ENCODE data around the gene CDK5R1. TPM values are rescaled to one million over a fixed set of nuclear protein-coding genes. Genes with fewer than 3 reads are reported as not detected.
A peak's percentile ranks its signal among the peaks of the same experiment; 100 is the strongest.

Gene CDK5R1
- polyA plus RNA-seq, 3 donors = 0.44 to 1.0 (median 0.48) TPM

GRCh38 chr17:32483451-32484019 lies 3.3 kb upstream of the CDK5R1 start:
- peaks cover 11% of the 10 kb centered on the region for H3K79me2 ChIP-seq (ENCODE audit: insufficient read depth, low read length)
- peaks cover 0 to 2% (median 0%) of the 10 kb centered on the region in 7 donors for H3K9me3 Mint-ChIP-seq
- H3K4me1 ChIP-seq (ENCODE audit: control insufficient read depth in 1 of 2, insufficient read depth in 2 of 2, low read length in 2 of 2) = peaks cover 16 to 21% of the 10 kb centered on the region in 2 donors
- peaks cover 16% of the 10 kb centered on the region for H3K4me1 Mint-ChIP-seq
- TF ChIP-seq CTCF (IDR thresholded peaks at IDR 0.05) = peak; percentile 65
- H3K27me3 ChIP-seq (ENCODE audit: control insufficient read depth in 2 of 2, insufficient read depth in 2 of 2, low read length in 2 of 2) = peaks cover 0 to 3% of the 10 kb centered on the region in 2 donors
- peaks cover 0 to 9% (median 6%) of the 10 kb centered on the region in 3 donors for H3K27me3 Mint-ChIP-seq (ENCODE audit: low read depth in 3 of 3)
- H3K9ac ChIP-seq (ENCODE audit: insufficient read depth, low read length, poor library complexity, severe bottlenecking) = no peak overlapping the region
- H3K36me3 Mint-ChIP-seq = peaks cover 48 to 56% of the 10 kb centered on the region in 2 donors
- no peaks in the 10 kb centered on the region for H3K9me3 ChIP-seq (replicated peaks in 1 of 2; ENCODE audit: control insufficient read depth in 1 of 2, insufficient read depth in 1 of 2, low read length in 2 of 2)
- no peak overlapping the region for H3K4me3 ChIP-seq (replicated peaks in 1 of 3; ENCODE audit: low read depth in 2 of 3, low read length in 3 of 3)
- H2AFZ ChIP-seq (ENCODE audit: insufficient read depth, low read depth, low read length, poor library complexity, severe bottlenecking) = no peak overlapping the region
- no peak overlapping the region for H3K4me3 Mint-ChIP-seq
- peaks cover 21% of the 10 kb centered on the region for H4K20me1 ChIP-seq (ENCODE audit: insufficient read depth, low read length)
- H3K4me2 ChIP-seq (replicated peaks; ENCODE audit: extremely low read depth, low read length, poor library complexity, severe bottlenecking) = no peak overlapping the region
- H3K36me3 ChIP-seq (replicated peaks in 1 of 2; ENCODE audit: control insufficient read depth in 1 of 2, insufficient read depth in 2 of 2, low read length in 2 of 2) = peaks cover 41 to 51% of the 10 kb centered on the region in 2 donors
- no peak overlapping the region for H3K27ac Mint-ChIP-seq
- WGBS (ENCODE audit: insufficient coverage) = 41% methylated on average over 5 of the region's 7 CpGs
- no peak overlapping the region for H3K27ac ChIP-seq (ENCODE audit: low read depth in 1 of 2, low read length in 2 of 2)
- intact Hi-C loops (cut with micrococcal nuclease) = loop anchor here in 1 of 2 donors (5.0 kb wide), 2 partner anchors 124 to 274 kb away; no protein-coding TSS in a partner anchor
- peak; percentile 36 to 52 (median 49) for DNase-seq

GRCh38 chr17:32484041-32484461 lies 2.7 kb upstream of the CDK5R1 start:
- Histone ChIP-seq H3K27ac (ENCODE audit: low read depth in 1 of 2, low read length in 2 of 2) (no peak overlapping the region), H3K4me3 (replicated peaks in 1 of 3; ENCODE audit: low read depth in 2 of 3, low read length in 3 of 3) (no peak overlapping the region), H3K79me2 (ENCODE audit: insufficient read depth, low read length) (peaks cover 16% of the 10 kb centered on the region), H3K9me3 (replicated peaks in 1 of 2; ENCODE audit: control insufficient read depth in 1 of 2, insufficient read depth in 1 of 2, low read length in 2 of 2) (no peaks in the 10 kb centered on the region), H3K4me1 (ENCODE audit: control insufficient read depth in 1 of 2, insufficient read depth in 2 of 2, low read length in 2 of 2) (peaks cover 22 to 26% of the 10 kb centered on the region in 2 donors), H3K9ac (ENCODE audit: insufficient read depth, low read length, poor library complexity, severe bottlenecking) (no peak overlapping the region), H3K4me2 (replicated peaks; ENCODE audit: extremely low read depth, low read length, poor library complexity, severe bottlenecking) (no peak overlapping the region), H3K36me3 (replicated peaks in 1 of 2; ENCODE audit: control insufficient read depth in 1 of 2, insufficient read depth in 2 of 2, low read length in 2 of 2) (peaks cover 36 to 45% of the 10 kb centered on the region in 2 donors), H3K27me3 (ENCODE audit: control insufficient read depth in 2 of 2, insufficient read depth in 2 of 2, low read length in 2 of 2) (peaks cover 0 to 3% of the 10 kb centered on the region in 2 donors), H4K20me1 (ENCODE audit: insufficient read depth, low read length) (peaks cover 26% of the 10 kb centered on the region), H2AFZ (ENCODE audit: insufficient read depth, low read depth, low read length, poor library complexity, severe bottlenecking) (no peak overlapping the region)
- DNase-seq = no peak
- no peak overlapping the region for H3K4me3 Mint-ChIP-seq
- 93% methylated on average over 4 of the region's 4 CpGs for WGBS (ENCODE audit: insufficient coverage)
- H3K27ac Mint-ChIP-seq = peak overlapping the region in 1 of 7 donors; percentile 19
- intact Hi-C loops (cut with micrococcal nuclease) = loop anchor here in 1 of 2 donors (5.0 kb wide), 2 partner anchors 123 to 273 kb away; no protein-coding TSS in a partner anchor
- H3K27me3 Mint-ChIP-seq (ENCODE audit: low read depth in 3 of 3) = peaks cover 0 to 9% (median 6%) of the 10 kb centered on the region in 3 donors
- H3K9me3 Mint-ChIP-seq = peaks cover 0 to 2% (median 0%) of the 10 kb centered on the region in 7 donors
- H3K4me1 Mint-ChIP-seq = peaks cover 21% of the 10 kb centered on the region
- TF ChIP-seq CTCF (IDR thresholded peaks at IDR 0.05) = no peak
- peaks cover 47 to 56% of the 10 kb centered on the region in 2 donors for H3K36me3 Mint-ChIP-seq

Data from CD14-positive monocyte (primary cell).